GM15510 (cell line): ENCODE results near the gene LUC7L2.

Experiments used
- POLR2A ChIP-seq: IDR thresholded peaks from 3 replicates; pipeline ENCODE4 v1.6.1; 2011; ENCODE audit warnings: borderline replicate concordance; ENCODE audit not compliant: insufficient read length; ENCODE audit errors: extremely low read depth

The LUC7L2 gene

DNA sequence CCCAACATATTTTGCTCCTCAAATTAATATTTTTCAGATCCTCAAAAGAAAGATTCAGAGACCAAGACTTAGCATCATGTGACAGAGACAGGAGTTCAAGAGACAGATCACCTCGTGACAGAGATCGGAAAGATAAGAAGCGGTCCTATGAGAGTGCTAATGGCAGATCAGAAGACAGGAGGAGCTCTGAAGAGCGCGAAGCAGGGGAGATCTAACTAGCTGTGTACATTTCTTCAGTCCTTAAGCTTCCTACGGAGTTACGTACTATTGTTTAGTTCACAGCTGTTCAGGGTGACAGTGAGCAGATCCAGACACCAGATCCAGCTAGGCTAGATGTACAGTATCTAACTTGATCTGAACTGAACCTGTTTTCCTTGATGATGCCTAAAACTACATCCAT is 62.4 kb downstream of the LUC7L2 start:
- no peak for TF ChIP-seq POLR2A

DNA sequence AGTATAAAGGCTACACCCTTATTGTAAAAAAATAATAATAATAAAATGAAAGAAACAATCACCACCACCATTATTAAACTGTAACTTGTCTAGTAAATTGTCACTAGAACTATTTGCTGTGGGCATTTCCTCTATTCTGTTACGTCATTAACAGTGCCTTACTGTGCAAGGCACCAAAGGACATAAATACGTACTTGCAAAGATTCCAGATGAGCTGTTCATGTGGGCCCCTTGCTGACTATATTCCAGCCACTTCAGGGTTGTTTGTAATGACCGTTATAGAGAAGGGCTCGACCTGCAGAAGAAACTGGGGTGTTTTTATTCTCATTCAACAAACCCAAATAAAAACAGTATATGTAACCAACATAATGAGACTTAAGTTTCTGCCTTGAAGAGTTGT is 63.4 kb downstream of the LUC7L2 start:
- TF ChIP-seq POLR2A: no peak

DNA sequence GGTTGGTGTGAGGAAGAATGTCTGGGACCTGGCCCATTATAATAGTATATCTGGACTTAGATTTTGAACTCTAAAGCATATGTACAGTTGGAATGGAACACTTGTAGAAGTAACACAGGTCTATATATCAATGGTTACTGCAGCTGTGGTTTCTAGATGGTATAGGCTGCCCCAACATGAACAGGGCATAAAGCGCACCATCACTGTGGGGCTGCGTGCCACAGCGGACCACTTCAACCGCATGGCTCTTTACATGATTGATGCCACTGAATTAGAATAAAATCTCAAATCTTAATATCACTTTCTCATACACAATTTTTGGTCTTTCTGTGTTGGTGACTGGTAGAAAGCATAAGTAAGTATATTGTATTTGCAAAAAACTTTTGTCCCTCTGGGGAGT is 64.3 kb downstream of the LUC7L2 start:
- no peak for TF ChIP-seq POLR2A

DNA sequence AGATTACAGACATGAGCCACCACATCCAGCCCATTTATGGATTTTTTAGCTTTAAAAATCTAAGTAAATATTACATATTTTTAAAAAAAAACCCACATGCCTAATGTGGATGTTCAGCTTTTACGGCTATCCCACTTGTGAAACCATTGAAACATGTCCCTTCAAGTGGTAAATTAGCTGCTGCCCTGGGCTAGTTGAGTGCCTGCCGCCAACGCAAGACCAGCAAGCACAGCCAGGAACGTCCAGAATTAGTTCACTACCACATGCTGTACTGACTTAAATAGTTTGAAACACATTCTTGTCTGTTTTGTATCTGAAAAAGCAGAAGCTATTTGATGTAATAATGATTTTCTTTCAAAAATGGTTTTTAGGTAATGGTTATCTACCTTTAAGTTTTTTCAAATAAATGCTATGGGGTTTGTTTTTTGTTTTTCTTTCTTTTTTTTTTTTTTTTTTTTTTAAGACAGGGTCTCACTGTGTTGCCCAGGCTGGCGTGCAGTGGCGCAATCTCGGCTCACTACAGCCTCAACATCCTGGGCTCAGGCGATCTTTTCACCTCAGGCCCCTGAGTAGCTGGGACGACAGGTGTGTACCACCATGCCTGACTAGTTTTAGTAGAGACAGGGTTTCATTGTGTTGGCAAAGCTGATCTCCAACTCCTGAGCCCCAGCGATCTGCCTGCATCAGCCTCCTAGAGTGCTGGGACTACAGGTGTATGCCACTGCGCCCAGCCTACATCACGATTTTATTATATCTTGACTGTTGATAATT is 66.7 kb downstream of the LUC7L2 start:
- TF ChIP-seq POLR2A: no peak

DNA sequence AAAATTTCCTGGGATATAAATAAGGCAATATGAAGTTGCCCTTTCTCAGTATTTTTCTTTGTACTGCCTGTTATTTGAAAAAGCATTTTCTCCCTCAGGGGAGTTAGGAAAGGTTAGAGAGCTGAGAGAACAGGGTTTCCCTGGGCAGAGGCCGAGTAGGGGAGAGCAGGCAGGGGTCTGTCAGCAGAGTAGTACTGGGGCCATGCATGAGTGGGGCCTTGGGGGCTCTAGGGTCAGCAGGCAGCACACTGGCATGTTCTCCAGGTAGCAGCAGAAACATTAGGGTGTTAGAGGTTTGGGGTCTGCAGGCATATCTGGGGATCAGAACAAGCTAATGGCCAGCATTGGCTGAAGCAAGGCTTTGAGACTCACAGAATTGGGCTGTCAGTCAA is 67.3 kb downstream of the LUC7L2 start:
- no peak for TF ChIP-seq POLR2A

DNA sequence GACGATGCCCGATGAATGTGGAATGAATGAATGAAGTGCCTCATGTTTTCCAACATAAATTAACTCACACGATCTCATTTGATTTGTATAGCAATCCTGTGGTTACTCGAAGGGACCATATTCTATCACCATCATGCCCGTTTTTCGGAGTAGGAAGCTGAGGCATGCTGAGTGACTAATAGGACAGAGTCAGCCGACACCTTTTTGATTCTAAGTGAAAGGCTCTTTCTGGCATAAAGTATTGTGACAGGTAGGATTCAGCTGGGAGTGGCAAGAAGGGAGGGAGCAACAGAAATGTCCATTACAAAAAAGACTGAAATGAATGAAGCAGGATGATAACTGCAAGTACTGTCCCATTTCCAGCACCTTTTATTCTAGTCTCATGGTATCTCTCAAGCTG is 68.1 kb downstream of the LUC7L2 start:
- TF ChIP-seq POLR2A: no peak

DNA sequence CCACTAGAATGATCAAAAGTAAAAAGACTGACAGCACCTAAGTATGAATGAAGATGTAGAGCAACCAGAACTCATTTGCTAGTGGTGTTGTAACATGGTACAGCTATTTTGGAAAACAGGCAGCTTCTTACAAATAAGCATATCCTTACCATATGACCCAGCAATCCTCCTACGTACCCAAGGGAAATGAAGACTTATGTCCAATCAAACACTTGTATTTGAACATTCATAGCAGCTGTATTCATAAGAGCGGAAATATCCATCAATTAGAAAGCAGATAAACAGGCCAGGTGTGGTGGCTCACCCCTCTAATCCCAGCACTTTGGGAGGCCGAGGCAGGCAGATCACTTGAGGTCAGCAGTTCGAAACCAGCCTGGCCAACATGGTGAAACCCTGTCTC is 70.7 kb downstream of the LUC7L2 start:
- TF ChIP-seq POLR2A: no peak

DNA sequence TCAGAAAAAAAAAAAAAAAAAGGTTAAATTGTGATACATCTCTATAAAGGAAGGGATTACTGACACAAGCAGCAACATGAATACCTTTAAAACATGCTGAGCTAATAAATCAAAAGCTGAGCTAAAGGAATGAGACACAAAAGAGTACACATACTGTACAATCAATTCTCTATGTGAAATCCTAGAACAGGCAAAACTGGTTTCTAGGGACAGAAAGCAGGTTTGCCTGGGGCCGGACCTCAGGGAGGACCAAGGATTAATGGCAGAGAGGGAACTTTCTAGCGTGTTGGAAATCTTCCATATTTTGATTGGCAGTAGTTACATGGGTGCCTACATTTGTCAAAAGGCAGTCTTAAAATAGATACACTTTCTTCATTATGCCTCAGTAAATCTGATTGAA is 71.3 kb downstream of the LUC7L2 start:
- TF ChIP-seq POLR2A: no peak

DNA sequence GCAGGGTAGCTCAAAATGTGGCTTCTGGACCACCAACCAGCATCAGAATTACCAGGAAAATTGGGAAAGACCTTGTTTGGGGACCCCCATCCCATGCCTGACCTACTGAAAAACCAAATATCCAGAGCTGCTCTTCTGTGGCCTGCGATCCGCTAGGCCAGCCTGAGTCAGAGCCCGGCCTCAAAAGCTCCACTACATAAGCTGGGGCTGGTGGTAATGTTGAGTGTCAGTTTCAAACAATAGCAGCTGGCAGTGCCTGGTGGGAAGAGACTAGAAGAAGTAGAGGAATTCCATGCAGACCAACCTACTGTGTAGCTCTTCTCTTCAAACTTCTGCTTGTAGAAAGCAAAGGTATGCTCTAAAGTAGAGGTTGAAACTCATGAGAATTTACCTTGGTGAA is 71.8 kb downstream of the LUC7L2 start:
- TF ChIP-seq POLR2A: no peak

DNA sequence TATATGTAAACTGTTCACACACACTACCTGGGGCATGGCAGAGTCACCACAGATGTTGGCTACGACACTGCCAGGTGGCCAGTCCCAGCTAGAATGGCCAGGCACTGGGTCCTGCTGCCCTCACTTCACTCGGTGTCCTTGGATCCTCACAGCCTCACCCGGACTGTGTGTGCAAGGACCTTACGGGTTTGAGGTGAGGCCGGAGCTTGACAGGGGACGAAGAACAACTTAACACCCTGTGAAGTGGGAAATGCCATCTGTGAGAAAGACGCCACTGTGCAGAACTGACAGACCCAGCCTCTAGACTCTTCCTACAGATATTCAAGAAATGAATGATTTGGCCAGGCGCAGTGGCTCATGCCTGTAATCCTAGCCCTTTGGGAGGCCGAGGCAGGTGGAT is 77.1 kb downstream of the LUC7L2 start:
- no peak for TF ChIP-seq POLR2A

DNA sequence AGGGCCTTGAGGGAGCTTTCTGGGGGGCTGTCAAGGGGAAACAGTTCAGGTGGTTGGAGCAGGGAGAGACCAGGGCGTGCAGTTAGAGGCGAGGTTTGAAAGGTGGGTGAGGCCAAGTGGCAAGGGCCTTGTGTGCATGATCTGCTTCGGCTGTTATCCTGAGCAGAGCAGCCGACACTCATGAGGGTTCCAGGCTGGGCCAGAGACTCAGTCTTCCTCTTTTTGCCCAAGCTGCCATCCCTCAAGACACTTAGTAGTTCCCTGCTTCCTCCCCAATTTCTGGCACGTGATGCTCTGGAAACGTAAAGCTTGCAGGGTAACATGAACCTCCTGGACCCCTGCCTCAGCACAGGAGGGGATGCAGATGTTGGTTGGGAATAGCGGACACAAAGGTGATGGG is 79.7 kb downstream of the LUC7L2 start:
- TF ChIP-seq POLR2A: no peak

DNA sequence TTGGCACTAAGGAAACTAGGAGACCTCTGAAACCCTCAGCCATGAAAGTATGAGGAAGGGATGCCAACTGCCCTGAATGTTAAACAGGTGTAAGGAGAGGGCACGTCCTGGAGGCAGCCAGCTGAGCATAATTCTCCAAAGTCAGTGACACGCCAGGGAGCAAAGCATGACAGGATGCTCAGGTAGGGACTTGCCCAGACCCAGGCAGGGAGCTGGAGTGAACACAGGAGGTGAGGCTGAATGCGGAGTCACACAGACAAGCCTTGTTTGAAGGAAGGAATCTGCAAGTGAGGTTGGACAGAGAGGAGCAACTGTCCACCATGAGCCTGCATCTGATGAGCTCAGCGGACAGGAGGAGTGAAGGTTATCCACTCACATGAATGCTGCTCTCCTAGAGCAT is 82.3 kb downstream of the LUC7L2 start:
- TF ChIP-seq POLR2A: no peak

DNA sequence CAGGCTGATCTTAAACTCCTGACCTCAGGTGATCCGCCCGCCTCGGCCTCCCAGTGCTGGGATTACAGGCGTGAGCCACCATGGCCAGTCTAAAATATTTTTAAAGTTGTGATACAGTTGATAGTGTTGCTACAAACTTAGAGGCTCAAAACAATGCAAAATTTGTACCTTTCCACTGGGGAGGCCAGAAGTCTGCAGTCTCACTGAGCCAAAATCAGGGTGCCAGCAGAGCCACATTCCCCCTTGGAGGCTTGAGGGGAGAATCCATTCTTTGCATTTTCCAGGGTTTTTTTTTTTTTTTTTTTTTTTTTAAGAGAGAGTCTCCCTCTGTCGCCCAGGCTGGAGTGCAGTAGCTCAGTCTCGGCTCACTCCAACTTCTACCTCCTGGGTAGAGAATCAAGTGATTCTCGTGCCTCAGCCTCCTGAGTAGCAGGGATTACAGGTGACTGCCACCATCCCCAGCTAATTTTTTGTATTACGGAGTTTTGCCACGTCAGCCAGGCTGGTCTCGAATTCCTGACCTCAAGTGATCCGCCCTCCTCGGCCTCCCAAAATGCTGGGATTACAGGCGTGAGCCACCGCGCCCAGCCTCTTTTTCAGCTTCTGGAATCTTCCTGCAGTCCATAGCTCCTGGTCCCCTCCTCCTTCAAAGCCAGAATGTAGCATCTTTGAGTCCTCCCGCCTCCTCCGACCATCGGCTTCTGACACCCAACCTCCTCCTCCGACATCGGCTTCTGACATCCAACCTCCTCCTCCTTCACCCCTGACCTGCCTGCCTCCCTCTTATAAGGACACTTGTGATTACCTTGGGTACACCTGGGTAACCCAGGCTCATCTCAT is 86.6 kb downstream of the LUC7L2 start:
- TF ChIP-seq POLR2A: no peak

DNA sequence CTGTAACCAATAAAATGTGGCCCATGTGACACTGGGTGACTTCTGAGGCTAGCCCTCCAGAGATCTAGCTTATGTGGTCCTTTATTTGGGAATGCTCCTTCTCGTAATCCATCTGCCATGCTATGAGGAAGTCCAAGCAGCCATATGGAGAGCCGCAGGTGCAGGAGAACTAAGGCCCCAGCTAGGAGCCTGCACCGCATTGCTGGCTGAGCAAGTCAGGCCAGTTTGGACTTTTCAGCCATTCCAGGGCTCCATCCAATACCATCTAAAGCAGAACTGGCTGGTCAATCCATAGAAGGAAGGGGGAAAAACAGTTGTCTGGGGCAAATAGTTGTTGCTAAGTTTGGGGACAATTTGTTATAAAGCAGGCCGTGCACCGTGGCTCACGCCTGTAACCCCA is 91.2 kb downstream of the LUC7L2 start:
- no peak for TF ChIP-seq POLR2A

DNA sequence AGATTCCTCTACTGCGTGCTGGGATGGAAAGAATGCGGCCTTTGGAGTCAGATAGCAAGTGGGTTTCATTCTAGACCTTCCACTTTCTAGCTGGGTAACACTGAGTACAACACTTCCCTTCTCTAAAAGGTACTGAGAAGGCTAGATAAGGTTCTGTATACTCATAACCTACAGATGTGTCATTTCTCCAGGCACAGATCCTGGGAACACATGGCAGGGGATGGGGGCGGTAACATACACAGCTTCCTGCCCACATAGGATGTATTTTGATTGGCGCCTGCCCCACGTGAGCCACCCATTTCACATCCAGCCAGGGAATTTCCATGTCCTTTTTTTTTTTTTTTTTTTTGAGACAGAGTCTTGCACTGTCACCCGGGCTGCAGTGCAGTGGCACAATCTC is 91.9 kb downstream of the LUC7L2 start:
- no peak for TF ChIP-seq POLR2A
